Measurements from ENCODE around the gene KCNH2. TPM values are rescaled to one million over a fixed set of nuclear protein-coding genes. Genes with fewer than 3 reads are reported as not detected.
A peak's percentile ranks its signal among the peaks of the same experiment; 100 is the strongest.
"Not testable (repeated sequence)": the region's sequence is repeated elsewhere in the genome, so short reads cannot be mapped to it uniquely, and the experiment has no call there.

KCNH2 gene
- polyA plus RNA-seq, 10 donors: 10.6 to 19.5 (median 16.0) TPM

- no peak for DNase-seq
Observed at GRCh38 chr7:150936018-150936417, 42.1 kb downstream of the KCNH2 start.

- no peak for DNase-seq
Observed at GRCh38 chr7:150935149-150935548, 43.0 kb downstream of the KCNH2 start.

- no peak for DNase-seq
Observed at GRCh38 chr7:150934045-150934766, 43.9 kb downstream of the KCNH2 start.

GRCh38 chr7:150931199-150931869, 46.8 kb downstream of the KCNH2 start:
- no peak for DNase-seq

GRCh38 chr7:150928541-150928940, 49.6 kb downstream of the KCNH2 start:
- DNase-seq: no peak

- DNase-seq: peak; percentile 54 to 89 (median 80)
Observed at GRCh38 chr7:150927956-150928344, 50.2 kb downstream of the KCNH2 start.

GRCh38 chr7:150927157-150927955, 50.8 kb downstream of the KCNH2 start:
- DNase-seq: no peak

- no peak for DNase-seq
Observed at GRCh38 chr7:150926066-150926465, 52.1 kb downstream of the KCNH2 start.

- no peak for DNase-seq
Observed at GRCh38 chr7:150924369-150924781, 53.7 kb downstream of the KCNH2 start.

- no peak for DNase-seq
Observed at GRCh38 chr7:150923802-150924201, 54.3 kb downstream of the KCNH2 start.

- DNase-seq: no peak
Observed at GRCh38 chr7:150923196-150923595, 54.9 kb downstream of the KCNH2 start.

GRCh38 chr7:150919160-150919559, 59.0 kb downstream of the KCNH2 start:
- no peak for DNase-seq

GRCh38 chr7:150918378-150918777, 59.7 kb downstream of the KCNH2 start:
- no peak for DNase-seq

GRCh38 chr7:150917969-150918368, 60.2 kb downstream of the KCNH2 start:
- no peak for DNase-seq

GRCh38 chr7:150916670-150917069, 61.5 kb downstream of the KCNH2 start:
- DNase-seq: no peak

- DNase-seq: no peak
Observed at GRCh38 chr7:150914966-150915365, 63.2 kb downstream of the KCNH2 start.

- no peak for DNase-seq
Observed at GRCh38 chr7:150914196-150914595, 63.9 kb downstream of the KCNH2 start.

- no peak for DNase-seq
Observed at GRCh38 chr7:150912427-150912826, 65.7 kb downstream of the KCNH2 start.

- no peak for DNase-seq
Observed at GRCh38 chr7:150911590-150912267, 66.4 kb downstream of the KCNH2 start.

GRCh38 chr7:150910996-150911422, 67.1 kb downstream of the KCNH2 start:
- no peak for DNase-seq

GRCh38 chr7:150910305-150910995, 67.7 kb downstream of the KCNH2 start:
- not testable (repeated sequence) for DNase-seq
